ENCODE results near the gene GINS3. TPM values are rescaled to one million over a fixed set of nuclear protein-coding genes. Genes with fewer than 3 reads are reported as not detected.

GINS3 gene
- total RNA-seq, 1 experiment from 2014 or later = 7.3 TPM

DNA sequence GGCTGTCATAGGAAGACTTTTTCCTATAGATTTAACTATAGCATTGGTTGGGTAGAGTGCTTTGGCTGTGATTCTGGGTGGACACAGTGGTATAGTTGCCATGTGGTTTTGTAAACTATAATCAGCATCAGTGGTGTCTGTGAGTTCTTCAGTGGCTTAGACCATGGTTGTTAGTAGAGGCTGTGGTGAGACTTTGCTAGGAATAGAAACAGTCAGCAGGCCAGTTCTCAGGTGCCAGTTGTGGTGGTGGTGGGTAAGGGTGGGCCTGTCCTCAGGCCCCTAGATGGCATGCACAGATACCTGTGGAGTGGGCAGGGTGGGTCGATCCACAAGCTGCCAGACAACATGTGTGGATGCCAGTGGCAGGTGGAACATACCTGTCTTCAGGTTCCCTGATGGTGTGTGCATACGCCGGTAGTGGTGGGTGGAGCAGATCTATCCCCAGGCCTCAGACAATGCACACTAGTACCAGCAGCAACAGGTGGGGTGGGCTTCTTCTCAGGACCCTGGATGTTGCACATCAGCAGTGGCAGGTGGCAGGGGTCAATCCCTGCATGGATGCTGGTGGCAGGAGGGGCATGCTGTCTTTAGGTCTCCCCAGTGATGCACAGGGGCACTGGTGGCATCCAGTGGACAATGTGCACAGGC, 28.4 kb upstream of the GINS3 start:
- Mint-ChIP-seq H3K4me3 (no peak overlapping the region), H3K27me3 (ENCODE audit: low read depth) (peaks cover 70% of the 10 kb centered on the region), H3K27ac (no peak overlapping the region), H3K4me1 (no peaks in the 10 kb centered on the region), H3K36me3 (peaks cover 11% of the 10 kb centered on the region), H3K9me3 (peaks cover 23% of the 10 kb centered on the region)
- CTCF ChIA-PET = no interaction called here
- DNase-seq (ENCODE audit: low spot score) = no peak
- POLR2A ChIA-PET = no interaction called here
- TF ChIP-seq JUN (CRISPR knock-in tag; IDR thresholded peaks at IDR 0.05) = no peak
- TF ChIP-seq IRF2 (CRISPR knock-in tag; IDR thresholded peaks at IDR 0.05; ENCODE audit: borderline replicate concordance, low read depth) = no peak
- no peak for TF ChIP-seq HMGA2 (CRISPR knock-in tag; IDR thresholded peaks at IDR 0.05)
- TF ChIP-seq SMAD4 (CRISPR knock-in tag; IDR thresholded peaks at IDR 0.05) = no peak
- no peak for TF ChIP-seq ZNF121 (CRISPR knock-in tag; IDR thresholded peaks at IDR 0.05)
- no peak for TF ChIP-seq FOXP1 (CRISPR knock-in tag; IDR thresholded peaks at IDR 0.05; ENCODE audit: borderline replicate concordance)
- no peak for TF ChIP-seq ZNF219 (CRISPR knock-in tag; IDR thresholded peaks at IDR 0.05; ENCODE audit: borderline replicate concordance)
- TF ChIP-seq, protein P1, sequence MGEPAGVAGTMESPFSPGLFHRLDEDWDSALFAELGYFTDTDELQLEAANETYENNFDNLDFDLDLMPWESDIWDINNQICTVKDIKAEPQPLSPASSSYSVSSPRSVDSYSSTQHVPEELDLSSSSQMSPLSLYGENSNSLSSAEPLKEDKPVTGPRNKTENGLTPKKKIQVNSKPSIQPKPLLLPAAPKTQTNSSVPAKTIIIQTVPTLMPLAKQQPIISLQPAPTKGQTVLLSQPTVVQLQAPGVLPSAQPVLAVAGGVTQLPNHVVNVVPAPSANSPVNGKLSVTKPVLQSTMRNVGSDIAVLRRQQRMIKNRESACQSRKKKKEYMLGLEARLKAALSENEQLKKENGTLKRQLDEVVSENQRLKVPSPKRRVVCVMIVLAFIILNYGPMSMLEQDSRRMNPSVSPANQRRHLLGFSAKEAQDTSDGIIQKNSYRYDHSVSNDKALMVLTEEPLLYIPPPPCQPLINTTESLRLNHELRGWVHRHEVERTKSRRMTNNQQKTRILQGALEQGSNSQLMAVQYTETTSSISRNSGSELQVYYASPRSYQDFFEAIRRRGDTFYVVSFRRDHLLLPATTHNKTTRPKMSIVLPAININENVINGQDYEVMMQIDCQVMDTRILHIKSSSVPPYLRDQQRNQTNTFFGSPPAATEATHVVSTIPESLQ (CRISPR knock-in tag; IDR thresholded peaks at IDR 0.05) = no peak
- ATAC-seq = no peak

DNA sequence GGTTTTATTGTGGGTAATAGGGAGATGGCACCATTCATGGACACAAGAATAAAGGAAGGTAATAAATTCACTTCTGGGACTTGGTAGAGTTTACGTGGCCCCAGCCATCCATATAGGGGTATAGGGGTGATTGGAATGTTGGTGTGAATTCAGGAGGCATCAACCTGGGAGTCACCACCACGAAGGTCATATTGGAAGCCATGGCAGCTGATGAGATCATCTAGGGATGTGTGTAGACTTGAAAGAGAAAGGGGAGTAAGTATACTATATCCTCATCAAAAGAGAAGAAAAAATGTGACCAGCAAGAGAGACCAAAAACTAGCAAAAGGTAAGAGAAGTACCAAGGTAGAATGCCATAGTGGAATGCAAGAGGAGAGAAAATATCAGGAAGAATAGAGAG, 26.6 kb upstream of the GINS3 start:
- Mint-ChIP-seq H3K9me3 (peaks cover 5% of the 10 kb centered on the region), H3K36me3 (peaks cover 3% of the 10 kb centered on the region; the same call in 1 of the 2 replicates), H3K4me3 (no peak overlapping the region), H3K27me3 (ENCODE audit: low read depth) (peaks cover 55% of the 10 kb centered on the region), H3K4me1 (no peaks in the 10 kb centered on the region), H3K27ac (no peak overlapping the region)
- ChIA-PET CTCF (no interaction called here), POLR2A (no interaction called here)
- no peak for TF ChIP-seq ATF2 (CRISPR knock-in tag; IDR thresholded peaks at IDR 0.05; ENCODE audit: borderline replicate concordance, low read depth)
- TF ChIP-seq ZBTB21 (CRISPR knock-in tag; IDR thresholded peaks at IDR 0.05; ENCODE audit: borderline replicate concordance) = no peak
- no peak for TF ChIP-seq MXD4 (CRISPR knock-in tag; IDR thresholded peaks at IDR 0.05; ENCODE audit: borderline replicate concordance)
- TF ChIP-seq SMAD3 (CRISPR knock-in tag; IDR thresholded peaks at IDR 0.05; ENCODE audit: borderline replicate concordance) = no peak
- no peak for TF ChIP-seq NR3C1 (CRISPR knock-in tag; conservative IDR thresholded peaks at IDR 0.05; ENCODE audit: low read depth)
- no peak for TF ChIP-seq TEAD4 (CRISPR knock-in tag; IDR thresholded peaks at IDR 0.05)
- TF ChIP-seq GABPB1 (CRISPR knock-in tag; IDR thresholded peaks at IDR 0.05) = no peak
- TF ChIP-seq, protein P1 (CRISPR knock-in tag; IDR thresholded peaks at IDR 0.05) = no peak
- TF ChIP-seq AR (CRISPR knock-in tag; IDR thresholded peaks at IDR 0.05) = no peak
- TF ChIP-seq USF1 (CRISPR knock-in tag; IDR thresholded peaks at IDR 0.05) = no peak
- TF ChIP-seq ETV6 (CRISPR knock-in tag; IDR thresholded peaks at IDR 0.05) = no peak
- no peak for TF ChIP-seq CREB1 (CRISPR knock-in tag; IDR thresholded peaks at IDR 0.05)
- TF ChIP-seq, protein P2, sequence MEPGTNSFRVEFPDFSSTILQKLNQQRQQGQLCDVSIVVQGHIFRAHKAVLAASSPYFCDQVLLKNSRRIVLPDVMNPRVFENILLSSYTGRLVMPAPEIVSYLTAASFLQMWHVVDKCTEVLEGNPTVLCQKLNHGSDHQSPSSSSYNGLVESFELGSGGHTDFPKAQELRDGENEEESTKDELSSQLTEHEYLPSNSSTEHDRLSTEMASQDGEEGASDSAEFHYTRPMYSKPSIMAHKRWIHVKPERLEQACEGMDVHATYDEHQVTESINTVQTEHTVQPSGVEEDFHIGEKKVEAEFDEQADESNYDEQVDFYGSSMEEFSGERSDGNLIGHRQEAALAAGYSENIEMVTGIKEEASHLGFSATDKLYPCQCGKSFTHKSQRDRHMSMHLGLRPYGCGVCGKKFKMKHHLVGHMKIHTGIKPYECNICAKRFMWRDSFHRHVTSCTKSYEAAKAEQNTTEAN (CRISPR knock-in tag; IDR thresholded peaks at IDR 0.05) = no peak
- DNase-seq (ENCODE audit: low spot score) (no peak), ATAC-seq (no peak)
